Activated CD4-positive, alpha-beta T cell treated with anti-CD3 and anti-CD28 coated beads, Interleukin-2, amount 50 U/mL, for 48 hours (primary cell): Measurements from ENCODE around the gene FUT8.

Source experiments
- DNase-seq, 2 experiments: peaks; one replicate each; pipeline ENCODE4 v3.0.0-alpha.2; 2020

FUT8 gene

GRCh38 chr14:65496178-65496993, 83.9 kb downstream of the FUT8 start:
- DNase-seq: no peak

GRCh38 chr14:65499138-65499537, 86.6 kb downstream of the FUT8 start:
- no peak for DNase-seq

DNA sequence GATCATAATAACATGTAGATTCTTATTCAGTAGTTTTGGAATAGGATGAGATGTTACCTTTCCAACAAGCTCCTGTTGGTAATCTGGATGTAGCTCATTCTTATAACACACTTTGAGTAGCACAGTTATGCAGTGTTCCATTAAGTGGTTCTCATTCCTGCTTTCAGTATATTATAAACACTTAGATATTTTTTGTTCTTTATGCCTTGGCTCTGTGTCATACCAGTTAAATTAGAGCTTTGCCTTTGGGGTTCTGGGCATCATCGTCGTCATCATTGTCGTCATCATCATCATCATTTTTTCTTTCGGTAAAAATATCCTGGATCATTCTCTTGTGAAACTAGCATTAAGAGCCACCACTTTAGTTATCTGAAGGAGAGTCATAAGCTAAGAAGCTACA, 87.5 kb downstream of the FUT8 start:
- DNase-seq: no peak

GRCh38 chr14:65501328-65501727, 88.8 kb downstream of the FUT8 start:
- DNase-seq: no peak

GRCh38 chr14:65502676-65503124, 90.2 kb downstream of the FUT8 start:
- no peak for DNase-seq

GRCh38 chr14:65503771-65504170, 91.2 kb downstream of the FUT8 start:
- no peak for DNase-seq

DNA sequence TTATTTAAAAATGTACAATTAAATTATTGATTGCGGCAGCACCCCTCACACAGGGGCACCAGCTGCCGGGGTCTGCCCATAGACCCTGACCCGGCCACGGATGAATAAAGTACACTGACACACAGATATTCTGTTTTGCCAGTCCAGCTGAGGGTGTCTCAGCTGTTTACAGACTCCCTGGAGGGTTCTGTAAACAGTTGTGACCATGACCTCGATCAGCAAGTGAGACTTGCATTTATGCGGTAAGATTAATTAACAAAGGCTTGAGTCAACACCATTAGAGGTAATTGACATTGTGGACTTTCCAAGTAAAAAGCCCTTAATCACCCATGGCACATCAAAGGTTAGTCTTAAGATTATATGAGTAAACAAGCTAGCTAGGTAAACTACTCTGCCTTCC, 94.3 kb downstream of the FUT8 start:
- no peak for DNase-seq

DNA sequence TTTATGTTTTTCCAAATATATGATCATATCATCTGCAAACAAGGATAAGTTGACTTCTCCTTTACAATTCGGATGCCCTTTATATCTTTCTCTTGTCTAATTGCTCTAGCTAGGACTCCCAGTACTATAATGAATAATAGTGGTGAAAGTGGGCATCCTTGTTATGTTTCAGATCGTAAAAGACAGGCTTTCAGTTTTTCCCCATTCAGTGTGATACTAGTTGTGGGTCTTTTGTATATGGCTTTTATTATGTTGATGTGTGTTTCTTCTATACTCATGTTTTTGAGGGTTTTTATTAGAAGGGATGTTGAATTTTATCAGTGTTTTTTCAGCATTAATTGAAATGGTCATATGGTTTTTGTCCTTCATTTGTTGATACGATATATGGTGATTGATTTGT, 97.3 kb downstream of the FUT8 start:
- no peak for DNase-seq

- DNase-seq: no peak
These were observed 101.1 kb downstream of the FUT8 start for GRCh38 chr14:65513671-65514070.

DNA sequence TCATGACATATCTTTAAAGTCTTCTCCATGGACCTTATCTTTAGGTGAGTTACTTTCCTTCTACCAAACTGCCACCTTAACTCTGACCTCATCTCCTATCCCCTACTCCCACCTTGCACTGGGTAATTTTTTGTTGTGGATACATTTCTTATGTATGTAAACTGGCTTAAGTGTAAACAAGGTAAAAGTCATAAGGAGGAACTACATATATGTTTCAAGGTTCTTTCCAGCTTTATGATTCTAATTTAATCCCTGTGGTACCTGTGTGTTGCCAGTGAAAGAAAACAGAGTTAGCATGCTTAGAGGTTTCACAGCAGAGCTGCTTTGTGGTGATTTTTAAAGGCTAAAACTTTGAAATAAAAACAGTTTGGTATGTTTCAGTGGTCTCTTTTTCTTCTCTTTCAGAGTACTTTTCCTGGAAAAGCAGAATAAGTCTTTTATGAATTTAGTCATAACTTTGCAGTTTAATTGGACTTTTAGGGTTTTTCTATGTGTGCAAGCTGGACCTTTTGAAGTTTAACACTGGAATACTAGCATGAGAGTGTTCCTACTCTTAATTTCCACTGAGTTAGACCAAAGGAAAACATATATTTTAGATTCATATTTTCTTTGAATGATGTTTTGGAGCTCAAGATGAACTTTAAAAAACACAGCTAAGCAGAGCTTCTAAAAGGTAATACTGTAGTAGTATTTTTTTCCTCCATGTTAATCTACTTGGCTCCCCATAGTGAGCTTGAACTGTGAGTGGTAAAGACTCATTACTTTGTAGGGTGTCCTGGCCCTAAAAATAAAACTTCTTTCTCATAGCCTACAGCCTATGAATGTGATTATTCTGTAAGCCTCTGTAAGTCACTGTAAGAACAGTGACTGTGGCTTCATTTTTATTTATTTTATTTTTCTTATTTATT, 105.4 kb downstream of the FUT8 start:
- no peak for DNase-seq

DNA sequence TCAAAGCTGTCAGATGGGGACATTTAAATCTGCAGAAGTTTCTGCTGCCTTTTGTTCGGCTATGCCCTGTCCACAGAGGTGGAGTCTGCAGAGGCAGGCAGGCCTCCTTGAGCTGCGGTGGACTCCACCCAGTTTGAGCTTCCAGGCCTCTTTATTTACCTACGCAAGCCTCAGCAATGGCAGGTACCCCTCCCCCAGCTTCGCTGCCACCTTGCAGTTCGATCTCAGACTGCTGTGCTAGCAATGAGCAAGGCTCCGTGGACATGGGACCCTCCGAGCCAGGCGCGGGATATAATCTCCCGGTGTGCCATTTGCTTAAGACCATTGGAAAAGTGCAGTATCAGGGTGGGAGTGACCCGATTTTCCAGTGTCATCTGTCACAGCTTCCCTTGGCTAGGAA, 115.5 kb downstream of the FUT8 start:
- no peak for DNase-seq

DNA sequence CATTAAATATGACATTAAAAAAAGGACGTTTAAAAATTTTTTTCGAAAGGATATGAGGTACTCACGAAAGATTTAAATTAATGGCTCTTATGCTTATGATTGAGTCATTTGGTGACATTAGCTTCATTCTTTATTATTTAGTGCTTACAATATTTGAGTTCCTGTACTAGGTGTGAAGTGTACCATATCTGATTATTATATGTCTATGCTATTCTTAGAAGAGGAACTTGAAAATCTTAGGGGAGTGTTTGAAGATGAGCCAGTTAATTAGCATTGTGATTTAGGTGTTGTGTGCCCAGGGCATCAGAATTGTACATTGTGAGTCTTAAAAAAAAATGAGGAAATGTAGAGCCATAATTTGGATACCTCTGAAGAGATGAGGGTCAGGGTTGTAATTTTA, 118.6 kb downstream of the FUT8 start:
- no peak for DNase-seq

DNA sequence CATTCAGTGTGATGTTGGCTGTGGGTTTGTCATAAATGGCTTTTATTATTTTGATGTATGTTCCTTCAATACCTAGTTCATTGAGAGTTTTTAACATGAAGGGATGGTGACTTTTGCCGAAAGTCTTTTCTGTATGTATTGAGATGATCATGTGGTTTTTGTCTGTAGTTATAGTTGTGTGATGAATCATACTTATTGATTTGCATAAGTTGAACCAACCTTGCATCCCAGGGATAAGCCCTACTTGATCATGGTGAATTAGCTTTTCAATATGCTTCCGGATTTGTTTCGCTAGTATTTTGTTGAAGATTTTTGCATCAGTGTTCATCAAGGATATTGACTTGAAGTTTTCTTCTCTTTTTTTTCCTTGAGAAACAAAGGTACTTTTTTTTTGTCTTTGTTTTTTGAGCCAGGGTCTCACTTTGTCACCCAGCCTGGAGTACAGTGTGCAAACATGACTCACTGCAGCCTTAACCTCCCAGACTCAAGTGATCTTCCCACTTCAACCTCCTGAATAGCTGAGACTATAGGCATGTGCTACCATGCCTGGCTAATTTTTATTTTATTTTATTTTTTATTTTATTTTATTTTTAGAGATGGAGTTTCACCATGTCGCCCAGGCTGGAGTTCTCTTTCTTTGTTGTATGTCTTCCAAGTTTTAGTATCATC, 121.3 kb downstream of the FUT8 start:
- no peak for DNase-seq

DNA sequence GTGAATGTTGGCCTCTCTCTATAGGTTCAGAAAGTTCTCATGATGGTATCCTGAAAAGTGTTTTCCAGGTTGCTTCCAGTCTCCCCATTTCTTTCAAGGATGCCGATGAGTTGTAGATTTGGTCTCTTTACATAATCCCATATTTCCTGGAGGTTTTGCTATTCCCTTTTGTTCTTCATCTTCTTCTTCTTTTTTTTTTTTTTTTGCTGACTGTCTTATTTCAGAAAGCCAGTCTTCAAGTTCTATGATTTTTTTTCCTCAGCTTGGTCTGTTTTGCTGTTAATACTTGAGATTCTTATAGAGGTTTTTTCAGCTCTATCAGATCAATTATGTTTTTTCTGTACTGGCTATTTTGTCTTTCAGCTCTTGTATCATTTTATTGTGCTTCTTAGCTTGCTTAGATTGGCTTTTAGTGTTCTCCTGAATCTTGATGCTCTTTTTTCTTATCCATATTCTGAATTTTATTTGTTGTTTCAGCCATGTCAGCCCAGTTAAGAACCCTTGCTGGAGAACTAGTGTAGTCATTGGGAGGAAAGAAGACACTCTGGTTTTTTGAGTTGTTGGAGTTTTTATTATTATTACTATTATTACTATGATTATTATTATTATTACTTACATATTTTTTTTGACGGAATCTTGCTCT, 124.4 kb downstream of the FUT8 start:
- no peak for DNase-seq

GRCh38 chr14:65548878-65549277, 136.3 kb downstream of the FUT8 start:
- no peak for DNase-seq

- no peak for DNase-seq
These were observed 136.9 kb downstream of the FUT8 start for GRCh38 chr14:65549429-65549828.

DNA sequence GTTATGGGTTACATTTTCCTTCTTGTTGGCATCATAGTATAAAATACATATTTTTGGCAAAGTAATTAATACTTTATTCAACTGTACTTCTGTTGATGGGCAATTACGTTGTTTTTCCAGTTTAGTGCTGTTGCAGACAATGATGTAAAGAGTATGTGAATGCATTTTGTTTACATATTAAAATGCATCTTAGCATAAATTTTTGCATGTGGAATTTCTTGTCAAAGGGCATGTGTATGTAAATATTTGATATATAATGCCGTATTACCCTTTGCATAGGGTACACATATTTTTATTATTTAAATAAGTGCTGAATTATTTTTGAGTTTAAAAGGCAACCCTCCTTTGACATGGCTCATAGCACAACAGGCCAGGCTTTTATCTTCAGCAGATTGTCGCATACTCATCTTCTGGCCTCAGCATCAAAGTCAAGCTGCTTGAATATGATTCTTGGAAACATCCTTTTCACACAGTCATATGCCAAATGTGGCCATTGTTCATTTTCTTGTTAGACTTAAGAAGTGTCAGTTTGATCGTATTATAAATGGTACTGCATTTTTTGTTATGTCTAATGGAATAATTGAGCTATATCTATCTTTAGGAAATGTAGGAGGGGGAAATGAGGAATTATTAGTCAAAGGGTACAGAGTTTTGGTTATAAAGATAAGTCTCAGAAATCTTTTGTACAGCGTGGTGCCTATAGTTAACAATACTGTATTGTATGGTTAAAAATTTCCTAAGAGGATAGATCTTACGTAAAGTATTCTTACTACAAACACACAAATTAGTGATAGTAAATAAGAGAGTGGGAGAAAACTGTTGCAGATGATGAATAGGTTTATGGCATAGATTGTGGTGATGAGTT, 138.5 kb downstream of the FUT8 start:
- no peak for DNase-seq

- no peak for DNase-seq
These were observed 140.2 kb downstream of the FUT8 start for GRCh38 chr14:65552724-65553123.

- no peak for DNase-seq
These were observed 142.3 kb downstream of the FUT8 start for GRCh38 chr14:65554837-65555236.

GRCh38 chr14:65555358-65555757, 142.8 kb downstream of the FUT8 start:
- DNase-seq: no peak

DNA sequence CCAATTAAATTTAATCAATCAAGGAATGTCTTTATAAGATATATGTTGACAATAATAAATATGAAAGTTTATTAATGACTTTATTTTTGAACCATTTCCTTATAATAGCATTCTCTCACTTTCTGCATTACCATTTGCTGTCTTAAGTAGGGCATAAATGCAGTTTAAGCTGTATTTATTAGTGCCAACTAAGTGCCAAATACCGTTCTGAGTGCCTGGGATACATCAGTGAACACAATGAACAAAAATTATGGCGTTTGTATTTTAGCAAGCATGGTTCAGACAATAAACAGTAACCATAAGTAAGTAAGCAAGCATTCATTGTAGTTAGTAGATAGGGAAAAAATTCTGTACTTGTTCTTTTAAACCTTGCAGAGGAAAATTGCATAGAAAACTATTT, 145.8 kb downstream of the FUT8 start:
- no peak for DNase-seq
